GM12873 (cell line): ENCODE results near the gene TACR2.

ENCODE experiments used
- TF ChIP-seq, protein P1 (sequence below): IDR thresholded peaks from 2 replicates; pipeline ENCODE4 v1.5.1; 2012; ENCODE audit warnings: low read depth, mild to moderate bottlenecking, moderate library complexity, low read length, control low read depth; ENCODE audit not compliant: insufficient read depth; ENCODE audit errors: missing control alignments

Gene TACR2

DNA sequence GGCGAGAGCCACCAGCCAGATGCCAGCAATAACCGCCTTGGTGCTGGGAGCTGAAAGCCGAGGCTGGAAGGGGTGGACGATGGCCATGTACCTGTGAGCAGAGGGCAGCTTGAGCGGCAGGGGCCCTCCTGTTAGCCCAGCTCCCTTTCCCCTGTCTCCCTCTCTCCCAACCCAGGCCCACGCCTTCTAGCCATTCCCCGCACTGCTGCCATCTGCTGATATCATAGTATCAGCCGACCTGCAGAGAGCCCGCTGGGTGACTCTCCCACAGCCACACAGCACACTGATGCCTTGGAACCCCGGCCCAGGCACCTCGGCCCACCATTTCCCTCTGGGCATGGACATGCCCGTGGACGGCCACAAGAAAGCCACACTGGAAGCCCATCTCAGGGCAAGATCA lies 1.7 kb downstream of the TACR2 start:
- TF ChIP-seq, protein P1, sequence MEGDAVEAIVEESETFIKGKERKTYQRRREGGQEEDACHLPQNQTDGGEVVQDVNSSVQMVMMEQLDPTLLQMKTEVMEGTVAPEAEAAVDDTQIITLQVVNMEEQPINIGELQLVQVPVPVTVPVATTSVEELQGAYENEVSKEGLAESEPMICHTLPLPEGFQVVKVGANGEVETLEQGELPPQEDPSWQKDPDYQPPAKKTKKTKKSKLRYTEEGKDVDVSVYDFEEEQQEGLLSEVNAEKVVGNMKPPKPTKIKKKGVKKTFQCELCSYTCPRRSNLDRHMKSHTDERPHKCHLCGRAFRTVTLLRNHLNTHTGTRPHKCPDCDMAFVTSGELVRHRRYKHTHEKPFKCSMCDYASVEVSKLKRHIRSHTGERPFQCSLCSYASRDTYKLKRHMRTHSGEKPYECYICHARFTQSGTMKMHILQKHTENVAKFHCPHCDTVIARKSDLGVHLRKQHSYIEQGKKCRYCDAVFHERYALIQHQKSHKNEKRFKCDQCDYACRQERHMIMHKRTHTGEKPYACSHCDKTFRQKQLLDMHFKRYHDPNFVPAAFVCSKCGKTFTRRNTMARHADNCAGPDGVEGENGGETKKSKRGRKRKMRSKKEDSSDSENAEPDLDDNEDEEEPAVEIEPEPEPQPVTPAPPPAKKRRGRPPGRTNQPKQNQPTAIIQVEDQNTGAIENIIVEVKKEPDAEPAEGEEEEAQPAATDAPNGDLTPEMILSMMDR = no peak

DNA sequence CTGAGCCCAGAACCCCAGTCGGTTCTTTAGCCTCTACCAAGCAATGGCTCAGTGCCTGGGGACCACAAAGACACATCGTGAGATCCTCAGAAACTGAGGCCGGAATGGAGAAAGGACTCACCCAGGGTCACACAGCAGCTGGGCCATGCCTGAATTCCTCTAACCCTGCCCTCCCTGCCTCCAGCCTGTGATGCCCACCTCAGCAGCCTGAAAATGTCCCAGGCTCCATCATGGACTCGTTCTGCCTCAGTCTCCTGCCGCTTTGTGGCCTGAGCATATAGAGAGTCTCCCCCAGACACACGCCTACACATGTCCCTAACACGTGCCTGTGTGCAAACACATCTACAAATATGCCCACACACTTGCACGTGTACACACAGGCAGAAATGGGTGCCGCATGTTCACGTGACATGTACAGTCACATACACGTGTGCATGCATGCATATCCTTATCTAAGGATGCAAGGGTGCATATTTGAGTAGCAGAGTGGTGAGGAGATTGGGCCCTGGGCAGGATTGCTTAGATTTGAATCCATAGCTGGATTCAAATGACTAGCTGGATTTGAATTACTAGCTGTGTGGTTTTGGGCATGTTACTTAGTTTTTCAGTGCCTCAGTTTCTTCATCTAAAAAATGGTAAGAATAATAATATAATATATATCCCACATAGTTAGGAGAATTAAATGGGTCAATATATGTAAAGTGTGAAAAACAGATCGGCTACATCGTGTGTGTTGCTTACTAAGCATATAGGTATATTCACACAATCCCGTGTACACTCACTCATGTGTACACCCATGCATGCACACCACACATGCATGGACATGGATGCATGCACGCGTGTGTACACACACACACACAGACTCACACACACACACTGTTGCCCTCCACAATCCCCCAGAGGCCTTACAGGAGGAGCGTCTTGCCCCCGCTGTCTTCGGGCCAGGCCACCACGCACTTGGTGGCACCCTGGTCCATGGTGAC lies 2.4 kb downstream of the TACR2 start:
- TF ChIP-seq, protein P1 = no peak

DNA sequence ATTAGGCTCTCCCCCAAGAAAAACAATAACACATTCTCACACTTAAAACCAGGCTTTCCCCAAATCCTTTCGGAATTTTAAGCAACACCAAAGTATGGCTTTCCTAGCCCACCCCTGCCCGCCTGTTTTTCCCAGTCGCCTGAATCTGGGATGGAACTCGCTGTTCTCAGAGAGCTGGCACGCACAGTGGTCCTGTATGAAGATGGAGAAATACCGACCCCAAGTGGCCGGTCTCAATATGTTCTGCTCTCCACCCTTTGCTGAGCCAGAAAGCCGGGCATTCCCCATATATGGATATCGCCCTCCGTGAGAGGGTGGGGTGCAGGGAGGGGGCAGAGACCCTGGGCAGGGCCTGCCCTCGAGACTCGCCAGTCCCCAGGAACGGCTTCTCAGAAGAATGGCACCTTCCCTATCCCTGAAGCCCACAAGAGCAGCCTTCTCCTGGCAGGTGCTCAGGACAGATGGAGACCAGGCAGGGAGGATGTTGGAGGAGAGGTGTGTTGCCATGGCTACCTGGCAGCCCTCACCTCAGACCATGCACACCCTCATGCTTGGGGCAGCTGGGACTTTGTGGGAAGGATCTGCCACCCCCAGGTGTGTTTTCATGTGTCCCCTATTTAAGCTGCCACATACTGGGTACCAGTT lies 3.4 kb downstream of the TACR2 start:
- TF ChIP-seq, protein P1 = peak; percentile 76

DNA sequence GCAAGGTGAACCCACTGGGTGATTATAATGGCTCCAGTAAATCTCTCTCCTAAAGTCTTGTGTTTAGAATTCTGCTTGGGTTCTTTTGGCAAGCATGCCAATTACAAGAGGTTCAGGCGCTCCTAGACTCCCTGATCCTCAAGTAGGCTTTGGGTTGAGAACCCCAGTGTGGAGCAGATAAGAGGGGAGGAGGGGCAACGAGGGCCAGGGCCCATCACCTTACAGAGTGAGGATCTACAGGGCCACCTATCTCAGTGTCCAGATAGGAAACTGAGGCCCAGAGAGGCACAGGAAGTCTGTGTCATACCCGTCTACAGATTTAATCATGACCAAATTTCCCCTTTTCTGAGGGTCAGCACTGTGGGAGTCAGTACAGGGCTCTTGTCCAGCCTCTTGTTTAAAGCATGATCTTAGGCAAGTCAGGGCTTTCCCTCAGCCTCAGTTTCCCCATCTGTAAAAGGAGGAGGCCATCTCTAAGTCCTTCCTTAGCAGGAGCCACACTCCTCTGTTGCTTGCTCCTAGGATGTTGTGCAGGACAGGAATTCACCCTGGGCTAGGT lies 4.4 kb downstream of the TACR2 start:
- TF ChIP-seq, protein P1 = no peak

DNA sequence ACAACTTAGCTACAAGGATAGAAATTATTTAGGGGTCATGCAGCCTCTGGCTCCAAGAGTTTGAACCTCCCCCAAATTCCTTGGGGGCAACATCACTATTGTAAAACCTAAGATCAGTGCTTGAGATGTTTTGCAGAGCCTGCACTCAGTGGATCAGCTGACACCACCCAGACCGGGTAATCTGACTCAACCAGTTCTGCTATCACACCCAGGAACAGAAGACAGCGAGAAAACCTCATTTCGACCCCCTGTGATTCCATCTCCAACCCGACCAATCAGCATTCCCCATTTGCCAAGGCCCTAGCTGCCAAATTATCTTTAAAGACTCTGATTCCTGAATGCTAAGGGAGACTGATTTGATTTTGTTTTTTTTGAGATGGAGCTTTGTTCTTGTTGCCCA lies 5.2 kb downstream of the TACR2 start:
- TF ChIP-seq, protein P1 = no peak

DNA sequence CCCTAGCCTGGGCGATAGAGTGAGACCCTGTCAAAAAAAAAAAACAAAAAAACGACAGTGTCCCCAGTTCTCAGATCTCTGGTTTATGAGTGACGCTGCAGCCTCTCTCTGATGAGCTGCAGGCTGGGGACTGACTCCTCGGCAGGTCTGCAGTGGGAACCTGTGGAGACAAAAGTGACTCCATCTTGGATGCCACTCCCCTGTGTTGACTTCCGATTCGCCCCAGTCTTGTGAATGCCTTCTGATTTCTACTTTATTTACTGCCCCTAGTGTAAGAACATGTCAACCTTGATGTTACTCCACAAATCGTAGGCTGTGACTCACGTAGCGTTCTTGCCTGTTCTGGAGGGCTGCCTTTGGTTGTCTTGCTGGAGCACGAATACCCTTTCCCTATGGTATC lies 6.2 kb downstream of the TACR2 start:
- TF ChIP-seq, protein P1 = no peak

DNA sequence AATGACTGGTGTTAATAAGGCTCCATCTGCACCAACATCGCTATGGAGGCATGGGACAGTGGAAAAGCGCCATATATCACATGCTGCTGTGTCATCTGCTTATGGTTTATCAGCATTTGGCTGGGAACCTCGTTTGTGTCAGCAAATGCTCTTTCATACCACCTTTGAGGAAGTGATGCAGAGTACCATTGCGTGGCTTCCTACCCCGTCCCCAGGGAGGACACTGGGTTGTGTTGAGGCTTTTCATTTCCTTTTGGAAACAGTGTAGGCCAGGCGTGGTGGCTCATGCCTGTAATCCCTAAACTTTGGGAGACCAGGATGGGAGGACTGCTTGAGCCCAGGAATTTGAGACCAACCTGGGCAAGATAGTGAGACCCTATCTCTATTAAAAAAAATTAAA lies 6.8 kb downstream of the TACR2 start:
- TF ChIP-seq, protein P1 = no peak
